T47D (cell line): ENCODE results near the gene GNG12.

Experiments used
- DNase-seq, 2 experiments: peaks; one replicate each; pipeline versions ENCODE4 v3.0.0 to v3.0.0-alpha.2; 2011 to 2012; ENCODE audit warnings: low read depth in 1 of 2, low spot score in 1 of 2
- JUND ChIP-seq: IDR thresholded peaks from 2 replicates; pipeline ENCODE4 v1.6.1; 2012; ENCODE audit warnings: low read depth
- in situ Hi-C: cut with HindIII; loops from 2 replicates; pipeline ENCODE4 v1.10.0; 2016; ENCODE audit warnings: low sequenced_read_pairs, low pct_unique_long_range_greater_than_20kb

The GNG12 gene

GRCh38 chr1:67835663-67836452 lies 2.6 kb upstream of the GNG12 start:
- TF ChIP-seq JUND = no peak
- in situ Hi-C loops = no loop called here
- no peak for DNase-seq

GRCh38 chr1:67834246-67834877 lies 1.1 kb upstream of the GNG12 start:
- TF ChIP-seq JUND = no peak
- DNase-seq = no peak

GRCh38 chr1:67833602-67833940 lies 304 bp upstream of the GNG12 start:
- DNase-seq = peak; percentile 11 to 44
- in situ Hi-C loops = no loop called here

More at GRCh38 chr1:67834246-67834877, 1.1 kb upstream of the GNG12 start:
- in situ Hi-C loops = no loop called here

GRCh38 chr1:67831850-67832513 lies 1.3 kb downstream of the GNG12 start:
- DNase-seq = peak; percentile 33 to 40
- no peak for TF ChIP-seq JUND
- in situ Hi-C loops = no loop called here

More at GRCh38 chr1:67833602-67833940, 304 bp upstream of the GNG12 start:
- no peak for TF ChIP-seq JUND

GRCh38 chr1:67830928-67831830 lies 2.1 kb downstream of the GNG12 start:
- in situ Hi-C loops = no loop called here
- DNase-seq = no peak
- TF ChIP-seq JUND = no peak

GRCh38 chr1:67830226-67830625 lies 3.0 kb downstream of the GNG12 start:
- in situ Hi-C loops = no loop called here
- no peak for TF ChIP-seq JUND
- no peak for DNase-seq

- no peak for DNase-seq
- in situ Hi-C loops = no loop called here
Measured at GRCh38 chr1:67827688-67828087, 5.6 kb downstream of the GNG12 start.

GRCh38 chr1:67825591-67825990 lies 7.7 kb downstream of the GNG12 start:
- TF ChIP-seq JUND = no peak
- no peak for DNase-seq
- in situ Hi-C loops = no loop called here

More at GRCh38 chr1:67827688-67828087, 5.6 kb downstream of the GNG12 start:
- TF ChIP-seq JUND = no peak

- peak in 1 of 2 experiments; percentile 20 for DNase-seq
- in situ Hi-C loops = no loop called here
- no peak for TF ChIP-seq JUND
Measured at GRCh38 chr1:67824766-67825165, 8.5 kb downstream of the GNG12 start.

- DNase-seq = no peak
- in situ Hi-C loops = no loop called here
- TF ChIP-seq JUND = no peak
Measured at GRCh38 chr1:67823615-67824014, 9.7 kb downstream of the GNG12 start.

GRCh38 chr1:67821263-67821662 lies 12.0 kb downstream of the GNG12 start:
- no peak for TF ChIP-seq JUND
- in situ Hi-C loops = no loop called here
- no peak for DNase-seq

- TF ChIP-seq JUND = no peak
- no peak for DNase-seq
- in situ Hi-C loops = no loop called here
Measured at GRCh38 chr1:67818725-67819301, 14.5 kb downstream of the GNG12 start.
